T-helper 1 cell (primary cell): ENCODE results near the gene LYAR.

Experiments used
- DNase-seq, 5 donors: peaks; one replicate each; pipeline ENCODE4 v3.0.0-alpha.2; 2012 to 2020
- total RNA-seq, 4 donors: gene quantifications; one replicate each; lab custom pipeline; 2026; lab: John Stamatoyannopoulos, UW

LYAR gene
- total RNA-seq, result 35.2 to 79.2 (median 70.1) reads per million in 4 donors

- peak; percentile 93 to 96 (median 95) for DNase-seq
These were observed at the start of gene LYAR, which contains the start of gene ZBTB49 for GRCh38 chr4:4289941-4290850. LYAR (minus strand) TSS chr4:4290154; CDS start chr4:4283742, 6,412 bp downstream. ZBTB49 (plus strand) TSS chr4:4290251; CDS start chr4:4299946, 9,695 bp downstream.

- no peak for DNase-seq
These were observed 49.6 kb upstream of the LYAR start for GRCh38 chr4:4339504-4340085.

GRCh38 chr4:4338210-4339001 lies 48.5 kb upstream of the LYAR start:
- no peak for DNase-seq

GRCh38 chr4:4334798-4335520 lies 45.0 kb upstream of the LYAR start:
- peak; percentile 55 to 68 (median 67) for DNase-seq

- no peak for DNase-seq
These were observed 43.3 kb upstream of the LYAR start for GRCh38 chr4:4333265-4333706.

- no peak for DNase-seq
These were observed 42.6 kb upstream of the LYAR start for GRCh38 chr4:4332529-4332928.

GRCh38 chr4:4330794-4331193 lies 40.8 kb upstream of the LYAR start:
- DNase-seq, result no peak

- DNase-seq, result no peak
These were observed 39.5 kb upstream of the LYAR start for GRCh38 chr4:4329496-4329895.

- DNase-seq, result no peak
These were observed 38.9 kb upstream of the LYAR start for GRCh38 chr4:4328840-4329239.

- DNase-seq, result no peak
These were observed 38.3 kb upstream of the LYAR start for GRCh38 chr4:4328206-4328605.

GRCh38 chr4:4327652-4328121 lies 37.7 kb upstream of the LYAR start:
- no peak for DNase-seq

GRCh38 chr4:4326166-4326565 lies 36.2 kb upstream of the LYAR start:
- no peak for DNase-seq

- DNase-seq, result no peak
These were observed 35.4 kb upstream of the LYAR start for GRCh38 chr4:4325321-4325720.

GRCh38 chr4:4323705-4324534 lies 34.0 kb upstream of the LYAR start:
- DNase-seq, result no peak

- DNase-seq, result no peak
These were observed 32.2 kb upstream of the LYAR start for GRCh38 chr4:4321951-4322688.

GRCh38 chr4:4320951-4321714 lies 31.2 kb upstream of the LYAR start:
- no peak for DNase-seq

- no peak for DNase-seq
These were observed 30.6 kb upstream of the LYAR start for GRCh38 chr4:4320528-4320927.

- DNase-seq, result no peak
These were observed 27.7 kb upstream of the LYAR start for GRCh38 chr4:4317496-4318232.

- no peak for DNase-seq
These were observed 26.2 kb upstream of the LYAR start for GRCh38 chr4:4316150-4316495.
